ENCODE results near the gene TMEM86B.

Gene TMEM86B

DNA sequence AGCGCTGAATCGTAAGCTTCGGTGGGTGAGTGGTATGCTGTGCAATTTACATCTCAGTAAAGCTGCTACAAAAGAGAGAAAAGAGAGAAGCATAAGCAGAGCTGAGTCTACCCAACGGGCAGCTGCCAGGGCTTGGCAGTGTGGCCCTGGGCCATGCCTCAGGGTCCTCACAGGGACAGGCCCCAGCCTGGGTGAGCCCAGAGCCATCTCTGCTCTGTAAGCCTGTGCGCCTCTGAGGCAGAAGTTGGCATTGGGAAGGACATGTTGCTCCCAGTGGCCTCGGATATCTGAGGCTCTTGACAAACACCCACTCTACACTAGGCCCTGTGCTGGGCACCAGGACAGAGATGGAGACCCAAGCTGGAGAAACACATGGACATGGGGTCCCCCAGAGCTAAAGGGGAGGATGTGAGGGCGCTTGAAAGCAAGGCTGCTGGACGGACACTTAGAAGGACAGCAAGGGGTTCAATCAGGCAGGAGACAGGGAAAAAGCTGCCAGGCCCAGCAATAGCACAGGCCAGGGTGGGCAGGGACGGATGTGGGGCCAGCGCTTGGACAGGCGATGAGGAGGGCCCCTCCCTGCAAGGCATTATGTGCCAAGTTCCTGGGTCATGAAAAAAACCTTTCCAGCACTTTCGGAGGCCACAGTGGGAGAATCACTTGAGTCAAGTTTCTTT, 15.6 kb upstream of the TMEM86B start:
- DNase-seq (ENCODE audit: low read depth, low spot score), result no peak
- H3K27ac ChIP-seq, result no peak overlapping the region

DNA sequence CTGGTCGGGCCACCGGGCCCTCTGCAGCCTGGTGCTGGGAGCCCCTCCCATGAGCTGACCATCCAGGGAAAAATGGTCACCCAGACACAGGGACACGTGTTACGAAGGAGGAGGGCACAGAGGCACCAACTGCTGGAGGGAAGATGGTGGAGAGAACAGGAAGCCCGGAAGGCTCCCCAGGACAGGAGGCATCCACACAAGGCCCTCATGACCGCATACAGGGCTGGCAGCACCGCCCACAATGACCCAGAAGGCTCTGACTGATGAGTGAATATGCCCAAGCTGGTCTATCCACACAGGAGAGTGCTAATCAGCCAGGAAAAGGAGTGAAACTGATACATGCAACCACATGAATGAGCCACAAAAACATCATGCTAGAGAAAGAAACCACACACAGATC, 14.0 kb upstream of the TMEM86B start:
- DNase-seq (ENCODE audit: low read depth, low spot score), result no peak
- no peak overlapping the region for H3K27ac ChIP-seq

DNA sequence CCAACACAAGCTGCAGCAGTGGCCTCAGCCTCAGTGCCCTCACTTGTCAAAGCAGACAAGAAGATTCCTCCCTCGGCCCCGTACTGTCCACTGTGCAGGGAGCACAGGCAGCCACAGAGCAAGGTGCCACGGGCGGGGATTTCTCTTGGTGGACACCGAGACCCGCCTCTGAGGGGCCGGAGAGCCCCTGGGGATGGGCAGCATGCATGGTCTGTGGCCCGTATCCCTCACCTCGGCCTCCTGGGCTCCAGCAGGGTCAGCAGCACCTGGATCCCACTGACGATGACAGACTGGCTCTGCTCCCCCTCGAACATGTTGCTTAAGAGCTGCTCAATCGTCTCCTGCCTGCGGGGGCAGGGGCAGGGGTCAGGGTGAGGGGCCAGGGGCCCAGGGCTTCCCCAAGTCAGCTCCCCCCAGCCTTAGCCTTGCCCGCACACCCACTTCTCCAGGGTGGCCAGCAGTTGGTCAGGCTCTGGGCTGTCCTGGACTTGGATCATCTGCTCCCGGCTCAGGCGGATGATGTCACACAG, 13.4 kb upstream of the TMEM86B start:
- no peak overlapping the region for H3K27ac ChIP-seq
- DNase-seq (ENCODE audit: low read depth, low spot score), result no peak

DNA sequence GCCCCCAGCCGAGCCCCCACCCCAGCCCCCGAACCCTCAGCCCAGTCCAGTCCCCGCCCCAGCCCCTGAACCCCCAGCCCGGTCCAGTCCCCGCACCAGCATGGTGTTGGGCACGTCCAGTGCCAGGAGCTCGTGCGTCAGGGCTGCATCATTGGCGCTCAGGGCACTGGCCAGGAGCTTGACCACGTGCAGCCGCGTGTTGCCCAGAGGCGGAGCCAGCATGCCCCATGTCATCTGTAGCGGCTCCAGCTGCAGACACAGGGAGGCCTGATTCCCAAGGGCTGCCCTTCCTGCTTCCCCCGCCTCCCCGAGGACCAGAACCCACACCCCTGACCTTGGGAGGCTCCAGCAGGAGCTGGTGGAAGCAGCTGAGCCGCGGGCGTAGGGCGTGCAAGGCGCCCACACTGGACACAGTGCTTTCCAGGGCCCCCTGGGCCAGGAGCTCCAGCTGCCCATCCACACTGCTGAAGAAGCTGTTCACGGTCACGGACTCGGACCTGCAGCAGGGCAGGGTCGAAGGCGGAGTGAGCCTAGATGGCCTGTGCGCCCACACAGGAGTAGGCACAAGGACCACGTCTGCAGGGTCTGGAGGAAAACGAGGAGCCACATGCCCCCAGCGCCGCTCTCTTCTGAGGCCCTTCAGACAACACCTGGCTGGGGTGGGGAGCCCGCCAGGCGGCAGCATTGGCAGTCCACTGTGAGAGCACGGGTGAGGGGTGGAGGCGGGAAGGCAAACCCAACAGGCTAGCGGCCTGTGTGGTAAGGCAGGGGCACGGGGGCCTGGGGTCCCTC, 12.8 kb upstream of the TMEM86B start:
- no peak for DNase-seq (ENCODE audit: low read depth, low spot score)
- no peak overlapping the region for H3K27ac ChIP-seq

DNA sequence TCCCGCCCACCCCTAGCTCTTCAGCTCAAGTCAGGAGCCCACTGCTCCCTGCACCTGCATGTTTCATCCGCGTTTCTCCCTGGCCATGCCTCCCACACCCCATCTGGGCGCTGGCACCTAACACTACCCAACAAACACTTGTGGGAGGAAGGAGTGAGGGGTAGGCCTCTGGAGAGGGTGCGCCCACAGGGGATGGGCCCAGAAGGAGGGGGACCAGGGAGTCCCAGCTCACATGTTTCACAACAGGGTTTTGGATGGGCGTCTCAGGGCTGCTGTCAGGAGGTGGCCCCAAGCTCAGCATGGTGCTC, 12.1 kb upstream of the TMEM86B start:
- DNase-seq (ENCODE audit: low read depth, low spot score), result no peak
- H3K27ac ChIP-seq, result no peak overlapping the region

DNA sequence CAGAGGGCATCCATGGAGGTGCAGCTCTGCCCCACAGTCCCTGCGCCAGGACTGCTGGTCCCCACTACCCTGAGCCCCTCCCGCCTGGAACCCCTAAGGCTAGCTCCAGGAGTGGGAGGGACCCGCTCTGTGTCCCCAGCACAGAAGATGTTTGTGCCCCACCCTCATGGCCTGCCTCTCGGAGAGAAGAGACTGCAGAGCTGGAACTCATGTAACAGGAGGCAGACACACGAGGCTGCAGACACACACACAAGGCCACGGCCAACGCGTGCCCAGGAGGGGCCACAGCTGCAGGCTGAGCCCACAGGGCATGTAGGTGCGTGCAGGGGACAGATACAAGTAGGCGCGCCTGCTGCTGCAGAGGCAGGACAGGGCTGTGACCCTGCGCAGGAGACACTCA, 10.4 kb upstream of the TMEM86B start:
- DNase-seq (ENCODE audit: low read depth, low spot score), result no peak
- H3K27ac ChIP-seq, result no peak overlapping the region

DNA sequence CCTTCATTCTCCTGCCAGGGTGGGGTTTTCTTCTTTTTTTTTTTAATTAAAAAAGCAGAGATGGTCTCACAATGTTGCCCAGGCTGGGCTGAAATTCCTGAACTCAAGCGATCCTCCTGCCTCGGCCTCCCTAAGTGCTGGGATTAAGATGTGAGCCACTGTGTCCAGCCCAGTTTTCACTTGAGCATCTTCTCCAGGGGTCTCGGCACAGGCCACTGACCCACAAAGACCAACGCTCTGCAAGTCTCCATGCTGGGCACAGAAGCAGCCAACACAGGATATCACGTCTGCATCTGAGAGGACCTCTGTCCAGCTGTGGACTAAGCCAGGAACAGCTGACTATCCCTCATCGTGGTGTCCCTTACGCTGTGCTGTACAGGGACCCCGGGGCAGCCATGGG, 9.5 kb upstream of the TMEM86B start:
- H3K27ac ChIP-seq, result no peak overlapping the region
- DNase-seq (ENCODE audit: low read depth, low spot score), result no peak

DNA sequence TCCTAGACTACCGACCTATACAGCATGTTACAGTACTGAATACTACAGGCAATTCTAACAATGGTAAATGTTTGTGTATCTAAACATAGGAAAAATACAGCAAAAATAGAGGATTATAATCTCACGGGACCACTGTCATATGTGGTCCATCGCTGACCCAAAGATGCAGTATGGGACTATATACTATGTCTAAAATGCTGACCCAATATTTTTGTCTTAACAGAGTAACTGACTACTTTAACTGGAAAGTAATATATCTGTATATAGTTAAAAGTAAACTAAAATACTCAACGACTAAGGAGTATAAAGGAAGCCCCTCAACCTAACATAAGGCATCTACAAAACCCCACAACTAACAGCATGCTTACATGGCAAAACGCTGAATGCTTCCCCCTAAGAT, 4.4 kb upstream of the TMEM86B start:
- DNase-seq (ENCODE audit: low read depth, low spot score), result no peak
- no peak overlapping the region for H3K27ac ChIP-seq

DNA sequence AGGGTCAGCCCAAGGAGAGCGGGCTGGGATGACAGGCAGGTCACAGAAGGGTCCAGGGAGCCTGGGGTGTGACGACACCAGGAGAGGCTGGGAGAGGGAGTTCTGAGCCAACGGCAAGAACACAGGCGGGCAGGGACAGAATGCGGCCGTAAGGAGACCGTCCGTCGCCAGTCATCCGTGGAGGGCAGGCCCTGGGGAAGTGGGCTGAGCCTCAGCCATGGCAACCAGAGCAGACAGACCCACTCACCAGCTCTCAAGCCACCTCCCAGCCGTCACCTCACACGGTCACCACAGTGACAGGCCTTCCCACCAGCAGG, 3.7 kb upstream of the TMEM86B start:
- no peak for DNase-seq (ENCODE audit: low read depth, low spot score)
- H3K27ac ChIP-seq, result no peak overlapping the region

DNA sequence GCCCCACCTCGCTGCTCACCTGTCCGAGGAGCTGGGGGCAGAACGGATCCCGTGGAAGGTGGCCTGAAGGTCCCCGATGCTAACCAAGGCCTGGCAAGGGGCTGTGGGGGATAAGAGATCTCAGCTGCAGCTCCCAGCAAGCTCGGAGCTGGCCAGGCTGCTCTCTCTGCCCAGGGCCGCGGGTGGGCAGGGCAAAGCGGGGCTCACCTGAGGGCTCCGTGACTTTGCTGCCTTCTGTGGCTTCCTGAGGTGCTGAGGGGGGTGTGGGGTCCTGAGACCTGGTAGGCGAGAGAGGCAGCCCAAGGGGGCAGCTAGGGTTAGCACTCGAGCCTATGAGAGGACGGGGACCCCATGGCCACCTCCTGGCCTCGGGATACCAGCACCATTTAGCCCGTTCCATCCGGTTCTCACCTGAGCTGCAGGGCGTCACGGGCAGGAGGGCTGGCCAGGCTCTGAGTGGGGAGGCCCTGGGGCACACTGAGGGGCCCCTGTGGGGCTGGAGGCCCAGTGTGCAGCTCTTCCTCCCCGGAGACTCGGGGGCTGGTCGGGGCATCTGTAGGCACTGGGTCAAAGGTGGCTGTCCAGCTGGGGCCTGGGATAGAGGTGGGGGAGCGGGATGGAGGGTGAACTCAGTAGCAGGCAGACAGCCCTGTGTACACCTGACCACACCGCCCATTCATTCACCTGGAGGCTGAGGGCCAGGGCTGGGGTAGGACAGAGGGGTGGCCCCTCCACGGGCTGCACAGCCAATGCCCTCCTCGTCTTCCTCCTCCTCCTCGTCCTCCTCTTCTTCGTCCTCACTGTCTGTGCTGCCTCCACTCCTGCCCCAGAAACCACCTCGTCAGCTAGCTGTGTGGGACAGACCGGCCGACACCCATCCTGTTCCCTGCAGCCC, 3.1 kb upstream of the TMEM86B start:
- DNase-seq (ENCODE audit: low read depth, low spot score), result no peak
- H3K27ac ChIP-seq, result no peak overlapping the region

DNA sequence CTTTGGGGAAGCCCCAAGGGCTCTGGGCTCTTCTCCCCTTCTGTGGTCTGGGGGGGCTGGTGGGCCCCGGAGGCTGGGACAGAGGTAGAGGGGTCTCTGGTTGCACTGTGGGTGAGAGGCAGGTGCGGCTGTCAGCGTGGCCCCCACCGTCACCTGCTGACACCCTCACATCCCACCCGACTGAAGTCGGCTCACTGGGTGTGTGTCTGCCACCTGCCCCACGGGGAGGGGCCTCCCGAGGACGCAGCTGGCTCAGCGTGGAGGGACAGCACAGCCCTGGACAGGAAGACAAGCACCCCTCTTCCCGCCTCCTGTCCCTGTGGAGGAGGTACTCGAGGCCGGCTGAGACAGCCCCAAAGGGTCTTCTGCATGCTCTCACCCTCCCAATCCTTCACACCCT, 2.2 kb upstream of the TMEM86B start:
- no peak overlapping the region for H3K27ac ChIP-seq
- no peak for DNase-seq (ENCODE audit: low read depth, low spot score)

DNA sequence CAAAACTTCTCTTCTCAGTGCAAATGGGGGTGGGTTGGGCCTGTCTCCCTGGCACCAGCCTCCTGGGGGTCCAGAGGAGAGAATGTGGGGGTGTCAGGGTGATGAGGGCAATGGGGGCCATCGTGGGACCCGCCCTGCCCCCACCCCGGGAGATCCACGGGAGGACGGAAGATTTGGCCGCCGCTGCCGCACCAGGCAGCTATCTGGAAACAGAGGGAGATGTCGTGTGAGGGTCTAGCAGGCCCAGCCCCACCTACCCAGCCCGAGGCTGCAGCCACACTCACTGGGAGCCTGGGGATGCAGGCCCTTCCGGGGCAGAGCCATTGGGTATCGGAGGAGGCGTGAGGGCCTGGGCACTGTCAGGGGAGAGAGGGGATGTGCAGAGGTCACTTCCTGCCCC, 1.8 kb upstream of the TMEM86B start:
- no peak for DNase-seq (ENCODE audit: low read depth, low spot score)
- H3K27ac ChIP-seq, result no peak overlapping the region

DNA sequence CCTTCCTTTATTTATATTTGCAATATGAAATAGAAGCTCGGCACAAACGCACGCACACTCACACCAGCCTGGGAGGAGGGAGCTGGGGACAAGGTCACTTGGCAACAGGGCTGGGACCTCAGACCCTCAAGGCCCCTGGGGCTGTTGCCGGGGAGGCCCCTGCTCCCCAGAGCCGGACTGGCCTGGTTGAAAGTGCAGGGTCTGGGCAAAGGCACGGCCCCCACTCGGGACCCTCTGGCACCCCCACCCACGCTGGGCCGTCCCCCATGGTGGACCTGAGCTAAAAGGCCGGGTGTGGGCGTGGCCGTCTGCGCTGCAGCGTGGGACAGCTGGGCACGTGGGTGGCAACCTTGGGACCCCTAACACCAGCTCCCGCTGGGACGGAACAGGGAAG, 1.2 kb upstream of the TMEM86B start:
- no peak for DNase-seq (ENCODE audit: low read depth, low spot score)
- no peak overlapping the region for H3K27ac ChIP-seq

DNA sequence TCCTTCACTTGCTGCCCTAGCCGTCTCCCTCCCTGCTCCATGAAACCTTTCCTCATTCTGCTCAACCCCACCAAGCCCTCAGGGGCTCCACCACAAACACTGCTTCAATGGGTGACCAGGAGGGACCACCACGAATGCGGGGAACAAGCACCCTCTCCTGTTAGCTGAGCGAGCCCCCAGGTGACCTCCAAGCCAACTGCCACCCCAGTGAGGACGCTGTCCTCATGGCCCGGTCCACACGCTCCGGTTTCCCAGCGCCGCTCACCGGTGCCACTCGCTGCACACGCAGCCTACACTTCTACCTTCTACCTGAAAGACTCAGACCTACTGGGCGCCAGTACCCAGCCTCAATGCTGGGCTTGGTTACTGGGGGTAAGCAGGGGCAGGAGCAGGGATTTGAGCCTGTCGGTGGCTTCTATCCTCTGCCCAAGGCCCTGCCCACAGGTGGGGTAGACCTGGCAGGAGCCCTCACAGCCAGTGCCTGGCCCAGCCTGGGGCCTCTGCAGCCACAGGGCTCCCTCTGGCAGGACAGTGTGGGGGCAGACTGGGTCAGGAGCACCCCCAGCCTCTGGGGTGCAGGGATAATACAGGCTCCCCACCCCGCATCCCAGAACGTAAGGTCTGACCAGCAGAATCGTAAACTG, 704 bp upstream of the TMEM86B start:
- H3K27ac ChIP-seq, result no peak overlapping the region
- DNase-seq (ENCODE audit: low read depth, low spot score), result no peak

DNA sequence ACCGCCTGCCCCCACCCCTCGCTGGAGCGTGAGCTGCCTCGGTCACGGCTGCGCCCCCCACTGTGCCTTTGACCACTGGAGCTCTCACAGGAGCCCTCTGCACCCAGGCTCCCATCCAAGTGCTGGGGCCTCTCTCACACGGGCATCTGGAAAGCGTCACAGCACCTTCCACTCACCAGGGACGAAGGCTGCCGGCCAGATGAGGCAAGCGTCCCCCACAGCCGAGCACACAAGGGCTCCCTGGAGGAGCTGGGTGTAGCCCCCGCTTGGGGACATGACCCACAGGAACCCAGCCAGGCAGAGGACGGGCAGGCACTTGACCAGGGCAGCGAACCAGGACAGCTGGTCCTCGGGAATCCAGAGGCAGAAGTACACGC, 560 bp downstream of the TMEM86B start:
- DNase-seq (ENCODE audit: low read depth, low spot score), result no peak
- no peak overlapping the region for H3K27ac ChIP-seq

DNA sequence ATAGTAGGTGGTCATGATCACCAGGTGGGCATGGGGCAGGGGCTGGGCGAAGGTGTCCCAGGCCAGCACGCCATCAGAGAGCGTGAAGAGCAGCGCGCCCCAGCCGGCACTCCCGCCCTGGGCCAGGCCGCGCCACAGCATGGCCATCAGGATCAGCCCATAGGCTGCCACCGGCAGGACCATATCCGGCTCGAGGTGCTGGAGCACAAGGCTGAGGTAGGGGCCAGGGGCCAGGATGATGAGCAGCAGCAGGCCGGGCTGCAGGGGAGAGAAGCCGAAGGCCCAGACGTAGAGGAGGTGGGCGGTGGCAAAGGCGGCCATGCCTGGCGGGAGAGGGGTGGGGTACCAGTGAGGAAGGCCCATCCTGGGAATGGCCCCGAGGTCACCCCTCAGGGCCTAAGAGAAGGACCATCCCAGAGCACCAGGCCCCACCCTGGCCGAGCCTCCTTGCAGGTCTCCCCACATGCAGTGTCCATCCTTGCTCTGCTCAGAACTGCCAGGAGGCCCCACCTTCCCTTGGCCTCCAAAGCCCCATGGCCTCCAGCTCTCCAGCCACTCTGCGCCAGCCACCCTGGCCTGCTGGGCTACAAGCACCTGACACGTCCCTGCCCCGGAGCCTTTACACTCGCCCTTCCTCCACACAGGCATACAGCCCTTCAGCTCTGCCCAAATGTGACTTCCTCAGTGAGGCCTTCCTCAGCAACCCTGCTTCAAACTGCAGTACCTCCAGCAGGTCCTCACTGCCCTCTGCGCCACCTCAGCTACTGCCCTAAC, 1.1 kb downstream of the TMEM86B start:
- DNase-seq (ENCODE audit: low read depth, low spot score), result no peak
- no peak overlapping the region for H3K27ac ChIP-seq

DNA sequence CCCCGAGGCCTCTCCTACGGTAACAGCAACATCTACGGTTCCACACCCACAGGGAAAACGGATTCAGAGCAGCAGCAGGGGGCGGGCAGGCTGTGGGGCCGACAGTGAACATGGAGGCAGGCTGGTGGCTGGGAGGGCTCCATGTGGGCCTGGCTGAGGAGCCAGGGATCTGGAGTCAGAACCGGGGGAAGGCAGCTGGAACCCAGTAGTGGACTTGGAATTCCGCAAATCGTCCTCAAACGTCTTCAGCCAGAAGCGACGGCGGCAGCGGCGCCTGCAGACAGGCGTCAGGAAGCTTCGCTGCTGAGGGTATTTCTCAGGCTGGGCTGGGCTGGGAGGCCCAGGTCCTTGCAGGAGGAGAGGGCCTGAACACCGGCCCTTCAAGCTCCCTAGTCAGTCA, 1.8 kb downstream of the TMEM86B start:
- DNase-seq (ENCODE audit: low read depth, low spot score), result no peak
- H3K27ac ChIP-seq, result no peak overlapping the region

DNA sequence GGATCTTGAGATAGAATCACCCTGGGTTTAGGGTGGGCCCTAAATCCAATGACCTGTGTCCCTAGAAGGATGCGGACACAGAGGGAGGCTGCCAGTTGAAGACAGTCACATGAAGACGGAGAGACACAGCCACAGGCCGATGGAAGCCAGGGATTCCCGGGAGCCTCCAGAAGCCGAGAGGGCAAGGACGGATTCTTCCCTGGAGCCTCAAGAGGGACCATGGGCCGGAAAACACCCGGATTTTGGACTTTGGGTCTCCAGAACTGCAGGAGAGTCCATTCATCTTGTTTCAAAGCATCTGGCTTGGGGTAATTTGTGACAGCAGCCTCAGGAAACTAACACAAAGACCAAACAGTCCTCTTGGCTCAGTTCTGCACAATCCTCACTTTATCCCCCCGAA, 2.3 kb downstream of the TMEM86B start:
- DNase-seq (ENCODE audit: low read depth, low spot score), result no peak
- no peak overlapping the region for H3K27ac ChIP-seq

DNA sequence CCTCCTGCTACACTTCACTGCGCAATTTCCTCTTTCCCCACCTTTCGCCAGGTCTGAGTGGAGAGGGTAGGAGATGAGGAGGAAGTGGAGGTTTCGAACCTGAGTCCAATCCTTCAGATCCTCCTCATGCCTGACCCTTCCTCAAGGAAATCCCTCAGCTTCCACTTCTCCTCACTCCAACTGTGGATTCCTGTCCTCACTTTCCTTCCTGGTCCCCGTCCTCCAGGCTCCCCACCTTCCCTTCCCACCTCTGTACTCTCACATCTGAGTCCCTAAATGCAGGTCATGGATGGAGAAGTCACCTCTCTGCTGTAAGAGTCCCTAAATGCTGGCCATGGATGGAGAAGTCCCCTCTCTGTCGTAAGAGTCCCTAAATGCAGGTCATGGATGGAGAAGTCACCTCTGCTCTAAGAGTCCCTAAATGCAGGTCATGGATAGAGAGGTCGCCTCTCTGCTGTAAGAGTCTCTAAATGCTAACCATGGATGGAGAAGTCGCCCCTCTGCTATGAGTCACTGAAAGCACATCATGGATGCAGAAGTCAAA, 3.1 kb downstream of the TMEM86B start:
- H3K27ac ChIP-seq, result no peak overlapping the region
- DNase-seq (ENCODE audit: low read depth, low spot score), result no peak
